ENCODE results near the gene FYN. TPM values are rescaled to one million over a fixed set of nuclear protein-coding genes. Genes with fewer than 3 reads are reported as not detected.

Gene FYN
- polyA plus RNA-seq, 1 experiment = 55.1 TPM

- no peak for DNase-seq (ENCODE audit: low read depth)
- H3K27me3 ChIP-seq (ENCODE audit: control insufficient read depth, insufficient read depth, low read length) = no peaks in the 10 kb centered on the region
- no peak for TF ChIP-seq CTCF (IDR thresholded peaks at IDR 0.05; ENCODE audit: insufficient read depth, low read depth, low read length)
- CTCF ChIA-PET = interaction anchor here (0.9 kb wide), 1 partner anchor 80 kb away, joined by 3 read pairs; no protein-coding TSS in a partner anchor
- peaks cover 2% of the 10 kb centered on the region; the same call in 1 of the 2 replicates for H3K36me3 ChIP-seq (ENCODE audit: control insufficient read depth, insufficient read depth, low read length)
- H3K4me3 ChIP-seq (ENCODE audit: low read depth, low read length) = no peak overlapping the region
- POLR2A ChIA-PET = no interaction called here
Observed at GRCh38 chr6:111861431-111861885, 11.8 kb downstream of the FYN start.

DNA sequence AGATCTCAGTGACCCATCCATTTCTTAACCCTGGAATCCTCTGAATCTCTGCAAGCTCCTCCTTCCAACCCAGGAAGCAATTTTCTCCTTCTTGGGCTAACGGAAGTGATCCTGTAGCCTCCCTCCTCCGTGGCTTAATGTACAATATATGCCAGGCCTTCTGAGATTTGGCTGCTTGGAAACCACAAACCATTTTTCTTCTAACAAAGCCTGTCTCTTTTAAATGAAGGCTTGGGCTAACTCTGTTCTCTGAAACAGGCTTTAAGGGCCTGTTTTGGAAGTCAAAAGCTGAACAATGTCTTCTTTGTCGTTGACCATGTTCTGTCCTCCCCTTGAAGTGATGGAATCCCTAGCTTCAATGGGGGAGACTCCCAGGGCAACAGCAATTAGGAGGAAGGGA lies 14.9 kb downstream of the FYN start:
- ChIA-PET CTCF (no interaction called here), POLR2A (no interaction called here)
- H3K4me3 ChIP-seq (ENCODE audit: low read depth, low read length) = no peak overlapping the region
- no peak for TF ChIP-seq CTCF (IDR thresholded peaks at IDR 0.05; ENCODE audit: insufficient read depth, low read depth, low read length)
- H3K27me3 ChIP-seq (ENCODE audit: control insufficient read depth, insufficient read depth, low read length) = no peaks in the 10 kb centered on the region
- peaks cover 2% of the 10 kb centered on the region; the same call in 1 of the 2 replicates for H3K36me3 ChIP-seq (ENCODE audit: control insufficient read depth, insufficient read depth, low read length)
- DNase-seq (ENCODE audit: low read depth) = no peak

DNA sequence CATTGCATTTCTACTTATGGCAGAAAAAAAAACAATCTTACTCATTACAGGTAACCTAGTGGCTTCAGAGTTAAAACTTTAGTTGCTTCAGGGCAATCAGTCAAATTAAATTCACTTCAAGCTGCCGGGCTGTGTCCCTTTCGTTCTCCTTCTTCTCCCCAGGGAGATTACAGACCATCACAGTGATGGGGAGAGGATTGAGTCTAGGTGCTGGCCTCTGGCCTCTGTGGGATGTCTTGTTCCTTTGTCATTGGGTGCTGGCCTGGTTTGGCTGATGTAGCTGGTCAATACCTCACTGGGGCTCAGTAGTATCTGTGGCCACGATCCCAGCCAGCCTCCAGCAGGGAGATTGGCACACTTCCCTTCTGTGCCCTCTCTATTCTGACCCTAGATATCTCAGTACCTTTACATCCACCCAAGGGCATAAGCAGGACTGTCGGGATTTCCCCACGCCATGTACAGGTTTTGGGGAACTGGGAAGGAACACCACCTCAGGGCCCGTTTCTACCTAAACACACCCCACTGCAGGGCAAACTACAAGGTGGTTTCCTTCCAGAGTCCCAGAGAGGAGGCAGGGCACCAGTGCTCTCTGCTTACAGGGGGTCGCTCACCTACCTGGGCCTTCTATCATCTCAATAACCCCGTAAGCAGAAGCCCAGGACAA lies 15.4 kb downstream of the FYN start:
- TF ChIP-seq CTCF (IDR thresholded peaks at IDR 0.05; ENCODE audit: insufficient read depth, low read depth, low read length) = no peak
- H3K36me3 ChIP-seq (ENCODE audit: control insufficient read depth, insufficient read depth, low read length) = peaks cover 2% of the 10 kb centered on the region; the same call in 1 of the 2 replicates
- ChIA-PET POLR2A (no interaction called here), CTCF (interaction anchor here (1.0 kb wide), 1 partner anchor 23 kb away, joined by 3 read pairs; no protein-coding TSS in a partner anchor)
- no peak overlapping the region for H3K4me3 ChIP-seq (ENCODE audit: low read depth, low read length)
- no peak for DNase-seq (ENCODE audit: low read depth)
- H3K27me3 ChIP-seq (ENCODE audit: control insufficient read depth, insufficient read depth, low read length) = no peaks in the 10 kb centered on the region

DNA sequence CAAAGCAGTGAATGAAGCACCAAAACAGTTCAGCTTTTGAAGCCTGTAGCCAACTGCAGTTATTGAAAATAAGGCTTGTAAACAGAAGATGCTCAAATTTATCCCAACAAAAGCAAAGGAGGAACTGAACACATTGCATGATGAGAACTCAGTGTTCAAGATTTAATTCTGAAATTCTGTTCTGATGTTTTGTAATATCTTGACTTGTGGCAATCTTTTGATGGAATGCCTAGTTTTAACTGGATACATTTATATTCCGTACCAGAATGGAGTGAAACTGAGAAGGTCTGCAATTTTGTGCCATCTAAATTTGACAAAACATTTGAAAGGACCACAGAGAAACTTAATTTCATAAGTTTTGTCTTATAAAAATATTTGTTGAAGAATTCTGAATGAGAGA lies 17.5 kb downstream of the FYN start:
- ChIA-PET CTCF (interaction anchor here (0.7 kb wide), 1 partner anchor 12 kb away, joined by 3 read pairs; no protein-coding TSS in a partner anchor), POLR2A (no interaction called here)
- DNase-seq (ENCODE audit: low read depth) = no peak
- no peak overlapping the region for H3K4me3 ChIP-seq (ENCODE audit: low read depth, low read length)
- H3K27me3 ChIP-seq (ENCODE audit: control insufficient read depth, insufficient read depth, low read length) = no peaks in the 10 kb centered on the region
- H3K36me3 ChIP-seq (ENCODE audit: control insufficient read depth, insufficient read depth, low read length) = peaks cover 2% of the 10 kb centered on the region; the same call in 1 of the 2 replicates
- no peak for TF ChIP-seq CTCF (IDR thresholded peaks at IDR 0.05; ENCODE audit: insufficient read depth, low read depth, low read length)

DNA sequence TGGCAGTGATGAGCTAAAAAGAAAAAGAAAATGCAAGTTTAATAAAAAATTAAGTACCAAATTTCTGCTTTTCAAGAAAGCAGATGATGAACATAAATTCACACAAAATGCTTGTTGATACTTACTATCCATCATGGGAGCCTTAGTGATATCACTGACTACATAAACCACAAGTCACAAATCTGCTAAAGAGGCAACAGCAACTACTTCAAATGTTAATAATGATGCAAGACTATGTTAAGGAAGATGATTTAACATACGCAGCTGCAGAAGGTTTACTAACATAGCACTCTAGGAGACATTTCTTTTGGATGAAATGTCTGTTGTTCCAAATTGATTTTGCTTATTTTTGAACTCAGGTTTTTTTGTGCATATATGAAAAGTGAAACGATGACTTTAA lies 18.6 kb downstream of the FYN start:
- H3K27me3 ChIP-seq (ENCODE audit: control insufficient read depth, insufficient read depth, low read length) = no peaks in the 10 kb centered on the region
- no peak overlapping the region for H3K4me3 ChIP-seq (ENCODE audit: low read depth, low read length)
- ChIA-PET CTCF (no interaction called here), POLR2A (no interaction called here)
- TF ChIP-seq CTCF (IDR thresholded peaks at IDR 0.05; ENCODE audit: insufficient read depth, low read depth, low read length) = no peak
- no peaks in the 10 kb centered on the region for H3K36me3 ChIP-seq (ENCODE audit: control insufficient read depth, insufficient read depth, low read length)
- DNase-seq (ENCODE audit: low read depth) = no peak

Data from BJ (cell line).